ENCODE results near the gene HAS3.

HAS3 gene

DNA sequence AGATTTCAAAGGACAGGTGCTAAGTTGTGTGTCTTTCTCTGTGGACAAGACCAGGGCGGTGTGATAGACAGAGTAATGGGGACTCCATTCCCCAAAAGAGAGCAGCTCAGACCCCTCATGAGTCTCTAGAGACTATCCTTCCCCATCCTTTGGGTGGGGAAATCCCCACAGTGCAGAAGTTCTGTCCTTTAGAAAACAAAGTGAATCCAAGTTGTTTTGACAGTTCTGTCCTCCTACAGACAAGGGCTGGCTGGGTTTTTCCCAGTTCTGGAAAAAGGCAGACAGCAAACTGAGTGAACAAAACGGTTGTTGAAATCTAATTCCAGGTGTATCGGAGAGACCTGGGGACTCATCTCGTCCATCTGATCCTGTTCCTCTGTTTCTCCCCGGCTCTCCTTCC lies 11.0 kb upstream of the HAS3 start:
- DNase-seq: no peak

DNA sequence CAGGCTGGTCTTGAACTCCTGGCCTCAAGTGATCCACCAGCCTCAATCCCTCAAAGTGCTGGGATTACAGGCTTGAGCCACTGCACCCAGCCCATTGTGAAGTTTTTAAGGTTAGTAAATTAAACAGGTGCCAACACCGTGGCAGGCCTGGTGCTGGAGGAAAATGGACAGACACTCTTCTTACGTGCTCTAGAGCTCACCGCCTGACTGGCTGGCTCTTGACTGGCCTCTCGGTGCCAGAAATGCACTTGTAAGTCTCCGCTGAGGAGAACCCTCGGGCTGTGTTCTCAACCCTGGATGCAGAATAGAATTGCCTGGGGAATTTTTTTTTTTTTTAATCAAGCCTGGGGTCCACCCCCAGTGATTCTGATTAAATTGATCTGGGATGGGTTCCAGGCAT lies 10.3 kb upstream of the HAS3 start:
- no peak for DNase-seq

- no peak for DNase-seq
These were observed 5.3 kb upstream of the HAS3 start for GRCh38 chr16:69100071-69100691.

GRCh38 chr16:69106491-69107315 lies 1.2 kb downstream of the HAS3 start:
- DNase-seq: no peak

GRCh38 chr16:69107316-69107962 lies 2.0 kb downstream of the HAS3 start:
- no peak for DNase-seq

DNA sequence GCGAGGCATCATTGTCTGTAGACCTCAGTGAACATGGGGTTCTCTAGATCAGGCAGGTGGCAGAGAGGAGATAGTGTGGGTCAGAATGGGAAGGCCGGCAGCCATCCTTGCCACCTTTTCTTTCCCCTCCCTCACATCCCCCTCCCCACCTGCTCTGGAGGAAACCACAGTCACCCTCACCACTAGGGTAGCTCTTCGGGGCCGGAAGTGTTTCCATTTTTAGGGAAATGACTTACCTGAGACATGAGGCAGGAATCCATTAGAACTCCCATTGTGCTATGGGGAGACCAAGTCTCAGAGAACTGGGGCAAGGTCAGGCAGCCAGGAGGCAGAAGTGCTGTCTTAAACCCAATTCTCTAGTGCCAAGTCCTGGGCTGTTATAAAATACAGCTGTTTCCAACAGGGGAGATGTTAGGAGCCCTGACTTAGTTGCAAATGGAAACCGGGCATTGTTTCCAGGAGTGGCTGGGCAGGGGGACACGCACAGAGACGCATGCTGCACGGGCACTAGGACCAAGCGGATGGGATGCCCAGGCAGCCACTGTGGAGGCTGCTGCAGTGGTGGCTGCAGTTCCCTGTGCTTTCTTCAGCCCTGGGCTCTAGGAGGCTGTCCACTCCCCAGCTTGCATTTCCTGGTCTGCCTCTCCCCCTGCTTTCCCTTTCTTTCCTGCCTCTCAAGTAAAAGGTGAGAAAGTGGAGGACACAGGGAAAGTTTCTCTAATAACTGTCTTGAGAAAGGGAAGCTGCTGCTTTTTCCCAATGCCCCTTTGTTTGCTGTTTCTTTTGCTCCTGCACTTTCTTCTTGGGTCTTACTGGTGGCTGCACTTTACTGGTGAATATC lies 2.8 kb downstream of the HAS3 start:
- no peak for DNase-seq

GRCh38 chr16:69108905-69109252 lies 3.4 kb downstream of the HAS3 start:
- no peak for DNase-seq

DNA sequence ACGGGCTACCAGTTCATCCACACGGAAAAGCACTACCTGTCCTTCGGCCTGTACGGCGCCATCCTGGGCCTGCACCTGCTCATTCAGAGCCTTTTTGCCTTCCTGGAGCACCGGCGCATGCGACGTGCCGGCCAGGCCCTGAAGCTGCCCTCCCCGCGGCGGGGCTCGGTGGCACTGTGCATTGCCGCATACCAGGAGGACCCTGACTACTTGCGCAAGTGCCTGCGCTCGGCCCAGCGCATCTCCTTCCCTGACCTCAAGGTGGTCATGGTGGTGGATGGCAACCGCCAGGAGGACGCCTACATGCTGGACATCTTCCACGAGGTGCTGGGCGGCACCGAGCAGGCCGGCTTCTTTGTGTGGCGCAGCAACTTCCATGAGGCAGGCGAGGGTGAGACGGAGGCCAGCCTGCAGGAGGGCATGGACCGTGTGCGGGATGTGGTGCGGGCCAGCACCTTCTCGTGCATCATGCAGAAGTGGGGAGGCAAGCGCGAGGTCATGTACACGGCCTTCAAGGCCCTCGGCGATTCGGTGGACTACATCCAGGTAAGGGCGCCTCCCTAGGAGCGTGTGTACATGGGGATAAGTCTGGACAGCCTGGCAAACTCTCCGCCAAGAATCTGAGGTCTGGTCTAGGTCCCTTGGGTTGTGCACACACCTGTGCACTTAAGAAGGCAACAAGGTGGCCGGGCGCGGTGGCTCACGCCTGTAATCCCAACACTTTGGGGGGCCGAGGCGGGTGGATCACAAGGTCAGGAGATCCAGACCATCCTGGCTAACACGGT lies 4.2 kb downstream of the HAS3 start:
- no peak for DNase-seq

DNA sequence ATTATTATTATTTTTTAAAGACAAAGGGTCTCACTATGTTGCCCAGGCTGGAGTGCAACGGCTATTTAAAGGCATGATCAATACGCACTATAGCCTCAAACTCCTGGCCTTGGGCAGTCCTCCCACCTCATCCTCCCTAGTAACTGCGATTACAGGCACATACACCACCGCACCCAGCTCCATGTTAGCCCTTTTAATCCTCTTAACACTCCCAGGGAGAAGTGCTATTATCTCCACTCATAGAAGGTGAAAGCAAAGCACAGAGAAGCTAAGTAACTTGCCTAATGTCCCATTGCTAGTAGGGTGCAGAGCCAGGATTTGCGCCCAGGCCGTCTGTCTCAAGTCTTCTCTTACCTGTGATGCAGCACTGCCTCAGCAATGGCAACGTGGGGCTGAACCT lies 5.0 kb downstream of the HAS3 start:
- no peak for DNase-seq

GRCh38 chr16:69111216-69111875 lies 5.9 kb downstream of the HAS3 start:
- no peak for DNase-seq

- no peak for DNase-seq
These were observed 6.4 kb downstream of the HAS3 start for GRCh38 chr16:69111876-69112230.

GRCh38 chr16:69112285-69113129 lies 7.1 kb downstream of the HAS3 start:
- DNase-seq: peak; percentile 61

DNA sequence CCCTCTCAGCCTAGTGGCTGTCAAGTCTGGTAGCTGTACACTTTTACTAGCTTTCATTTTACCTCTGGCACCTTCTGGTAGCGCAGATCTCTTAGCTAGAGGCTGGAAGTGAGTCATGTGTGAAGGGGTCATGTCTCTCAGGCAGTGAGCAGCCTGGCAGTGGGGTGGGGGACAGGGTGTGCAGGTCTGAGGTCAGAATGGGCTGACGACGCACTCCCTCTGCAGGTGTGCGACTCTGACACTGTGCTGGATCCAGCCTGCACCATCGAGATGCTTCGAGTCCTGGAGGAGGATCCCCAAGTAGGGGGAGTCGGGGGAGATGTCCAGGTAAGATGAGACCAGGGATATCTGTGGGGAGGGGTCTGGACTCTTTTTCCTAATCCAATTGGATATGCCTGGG lies 7.8 kb downstream of the HAS3 start:
- no peak for DNase-seq

DNA sequence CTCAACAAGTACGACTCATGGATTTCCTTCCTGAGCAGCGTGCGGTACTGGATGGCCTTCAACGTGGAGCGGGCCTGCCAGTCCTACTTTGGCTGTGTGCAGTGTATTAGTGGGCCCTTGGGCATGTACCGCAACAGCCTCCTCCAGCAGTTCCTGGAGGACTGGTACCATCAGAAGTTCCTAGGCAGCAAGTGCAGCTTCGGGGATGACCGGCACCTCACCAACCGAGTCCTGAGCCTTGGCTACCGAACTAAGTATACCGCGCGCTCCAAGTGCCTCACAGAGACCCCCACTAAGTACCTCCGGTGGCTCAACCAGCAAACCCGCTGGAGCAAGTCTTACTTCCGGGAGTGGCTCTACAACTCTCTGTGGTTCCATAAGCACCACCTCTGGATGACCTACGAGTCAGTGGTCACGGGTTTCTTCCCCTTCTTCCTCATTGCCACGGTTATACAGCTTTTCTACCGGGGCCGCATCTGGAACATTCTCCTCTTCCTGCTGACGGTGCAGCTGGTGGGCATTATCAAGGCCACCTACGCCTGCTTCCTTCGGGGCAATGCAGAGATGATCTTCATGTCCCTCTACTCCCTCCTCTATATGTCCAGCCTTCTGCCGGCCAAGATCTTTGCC lies 9.0 kb downstream of the HAS3 start:
- DNase-seq: no peak

DNA sequence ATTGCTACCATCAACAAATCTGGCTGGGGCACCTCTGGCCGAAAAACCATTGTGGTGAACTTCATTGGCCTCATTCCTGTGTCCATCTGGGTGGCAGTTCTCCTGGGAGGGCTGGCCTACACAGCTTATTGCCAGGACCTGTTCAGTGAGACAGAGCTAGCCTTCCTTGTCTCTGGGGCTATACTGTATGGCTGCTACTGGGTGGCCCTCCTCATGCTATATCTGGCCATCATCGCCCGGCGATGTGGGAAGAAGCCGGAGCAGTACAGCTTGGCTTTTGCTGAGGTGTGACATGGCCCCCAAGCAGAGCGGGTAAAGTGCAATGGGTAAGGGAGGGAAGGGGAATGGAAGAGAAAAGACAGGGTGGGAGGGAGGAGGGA lies 9.5 kb downstream of the HAS3 start:
- DNase-seq: no peak

- no peak for DNase-seq
These were observed 9.9 kb downstream of the HAS3 start for GRCh38 chr16:69115361-69115760.

DNA sequence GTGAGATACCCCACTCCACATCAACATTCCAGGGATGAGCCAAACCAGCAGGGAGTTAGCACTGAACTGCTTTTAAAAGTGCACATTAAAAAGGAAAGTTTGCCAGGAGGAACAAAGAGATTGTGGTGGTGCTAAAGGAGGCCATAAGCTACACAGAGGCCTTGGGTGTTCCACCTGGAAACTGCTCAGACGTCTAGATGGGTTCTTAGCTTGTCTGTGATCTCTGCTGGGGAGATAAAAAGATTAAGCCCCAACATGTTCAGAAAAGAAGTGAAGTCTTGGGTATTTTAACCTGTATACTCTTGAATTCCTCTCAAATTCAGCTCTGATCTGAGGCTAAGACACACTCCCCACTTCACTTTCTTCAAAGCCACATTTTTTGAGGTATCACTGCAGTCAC lies 10.4 kb downstream of the HAS3 start:
- no peak for DNase-seq

DNA sequence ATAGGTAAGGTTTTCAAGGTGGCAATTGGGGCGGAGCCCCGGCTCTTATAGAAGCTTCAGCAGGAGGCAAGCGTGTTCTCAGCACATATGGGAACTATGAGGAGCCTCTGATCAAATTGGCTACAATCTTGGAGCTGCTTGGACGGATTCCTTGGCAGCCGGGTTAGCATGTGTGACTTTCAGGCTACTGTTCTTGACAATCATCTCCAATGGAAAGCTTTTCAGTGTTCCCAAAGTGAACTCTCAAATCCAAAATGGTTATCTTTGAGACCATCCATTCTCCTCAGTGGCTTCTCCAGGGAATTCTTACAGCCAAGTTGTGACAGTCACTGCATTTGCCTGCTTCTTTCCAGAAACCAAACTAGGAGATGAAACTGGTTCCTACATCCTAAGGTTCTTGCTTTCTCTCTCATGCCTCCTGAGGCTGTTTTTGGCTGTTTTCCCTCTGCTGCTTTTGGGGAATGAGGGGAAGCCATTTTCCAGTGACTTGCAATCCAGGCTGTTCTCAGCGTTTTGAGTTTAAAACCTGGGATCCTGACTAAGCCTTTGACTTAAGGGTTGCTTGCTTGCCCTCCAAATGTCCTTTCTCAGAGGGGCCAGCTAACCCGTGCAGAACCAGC lies 10.9 kb downstream of the HAS3 start:
- no peak for DNase-seq

DNA sequence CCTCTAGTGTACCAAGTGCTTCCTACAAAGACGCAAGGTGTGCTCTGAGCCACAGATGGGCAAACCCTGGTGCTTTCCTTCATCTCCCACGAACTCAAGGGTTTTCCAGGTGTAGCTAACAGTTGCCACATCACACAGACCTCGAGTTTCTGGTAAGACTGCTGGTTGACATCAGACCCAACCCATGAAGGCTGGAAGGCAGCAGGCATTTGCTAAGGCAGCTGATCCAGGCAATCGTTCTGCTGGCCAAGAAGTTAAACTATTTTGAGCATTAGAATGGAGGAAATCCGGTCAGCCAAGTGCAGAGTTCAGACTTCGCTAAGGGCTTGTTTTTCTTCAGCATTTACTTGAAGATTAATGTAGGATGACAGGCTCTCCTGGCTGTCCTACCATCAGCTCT lies 11.5 kb downstream of the HAS3 start:
- DNase-seq: no peak

DNA sequence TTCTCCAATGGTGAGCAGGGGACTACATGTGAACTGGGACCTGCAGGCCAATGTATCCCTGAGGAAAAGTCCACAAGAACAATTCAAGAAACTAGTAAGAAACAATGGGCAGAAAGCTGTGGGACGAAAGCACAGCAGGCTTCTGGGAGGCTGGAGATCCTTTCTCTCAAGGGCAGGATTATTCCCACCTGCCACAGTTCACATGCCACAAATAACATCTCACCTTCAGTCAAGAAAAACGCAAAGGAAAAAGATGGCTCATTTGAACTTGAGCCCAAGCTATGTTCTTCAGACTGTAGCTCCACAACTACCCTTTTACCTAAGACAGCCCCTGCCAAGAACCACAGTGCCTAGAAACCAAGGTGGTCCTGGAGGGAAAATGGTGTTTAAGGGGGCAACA lies 13.0 kb downstream of the HAS3 start:
- no peak for DNase-seq

Measured in activated CD4-positive, CD25-positive, alpha-beta regulatory T cell treated with anti-CD3 and anti-CD28 coated beads, Interleukin-2, amount 50 U/mL, for 72 hours (primary cell).